Gastroesophageal sphincter (tissue), 4 donors: ENCODE data around the gene TRPC4. TPM values are rescaled to one million over a fixed set of nuclear protein-coding genes. Genes with fewer than 3 reads are reported as not detected.

ENCODE experiments used
- ATAC-seq: fragments of 150-250 bp; one replicate; pipeline ENCODE4 v1.9.1; 2016; ENCODE audit warnings: mild to moderate bottlenecking, moderate library complexity
- H3K27ac ChIP-seq, 4 donors: fragments of 200-600 bp; sonication (generic) in 3 of 4; 1 replicate in 3 of 4; 2 replicates in 1 of 4; pipeline ENCODE4 v1.5.1; 2016 to 2019
- H3K27me3 ChIP-seq: fragments of 200-600 bp; sonication (generic); one replicate; pipeline ENCODE4 v1.5.1; 2019
- H3K36me3 ChIP-seq, 2 donors: fragments of 200-600 bp; sonication (generic); one replicate each; pipeline ENCODE4 v1.5.1; 2019; ENCODE audit warnings: control low read depth in 1 of 2
- H3K4me1 ChIP-seq, 3 donors: fragments of 200-600 bp; sonication (generic); 1 replicate in 2 of 3; 2 replicates in 1 of 3; pipeline ENCODE4 v1.5.1; 2016 to 2019; ENCODE audit warnings: control low read depth in 2 of 3
- H3K4me3 ChIP-seq, 2 donors: fragments of 200-600 bp; sonication (generic); one replicate each; pipeline ENCODE4 v1.5.1; 2019; ENCODE audit warnings: mild to moderate bottlenecking in 1 of 2, moderate library complexity in 1 of 2
- H3K9me3 ChIP-seq, 3 donors: fragments of 200-600 bp; sonication (generic); one replicate each; pipeline ENCODE4 v1.5.1; 2017 to 2019; ENCODE audit warnings: control low read depth in 2 of 3
- EP300 ChIP-seq: sonication (generic); formaldehyde crosslinking; IDR thresholded peaks from one replicate; pipeline ENCODE4 v1.6.1; 2017; ENCODE audit warnings: antibody characterized with exemption, mild to moderate bottlenecking
- POLR2A ChIP-seq, 2 donors: fragments of 450-650 bp; IDR thresholded peaks; one replicate each; pipeline ENCODE4 v1.6.1; 2017; ENCODE audit warnings: antibody characterized with exemption in 2 of 2, mild to moderate bottlenecking in 2 of 2, moderate library complexity in 1 of 2
- POLR2AphosphoS5 ChIP-seq: sonication (generic); formaldehyde crosslinking; IDR thresholded peaks from one replicate; pipeline ENCODE4 v1.6.1; 2017; ENCODE audit warnings: antibody characterized with exemption
- WGBS, 2 donors: methylation state at CpG; one replicate each; pipeline ENCODE4 v1.1.5; 2018; ENCODE audit warnings: low coverage in 1 of 2; 5-methylcytosine and 5-hydroxymethylcytosine counted together
- total RNA-seq, 4 donors: library from RNA; depleted of rRNA; stranded (reverse); fragments of >200 nt; gene quantifications; one replicate each; pipeline ENCODE4 v1.1.0, GENCODE V29; 2016
- TF ChIP-seq, protein P1 (sequence below), 4 experiments: fragments of 200-600 bp in 2 of 4; fragments of 450-650 bp in 2 of 4; sonication (generic) in 1 of 4; IDR thresholded peaks; one replicate each; pipeline ENCODE4 v1.5.1; 2017 to 2019; ENCODE audit warnings: antibody characterized with exemption in 4 of 4, mild to moderate bottlenecking in 2 of 4, moderate library complexity in 2 of 4

Gene TRPC4
- total RNA-seq, 4 donors from 2014 or later = 0.31 to 1.1 (median 0.87) TPM; not detected in 1

DNA sequence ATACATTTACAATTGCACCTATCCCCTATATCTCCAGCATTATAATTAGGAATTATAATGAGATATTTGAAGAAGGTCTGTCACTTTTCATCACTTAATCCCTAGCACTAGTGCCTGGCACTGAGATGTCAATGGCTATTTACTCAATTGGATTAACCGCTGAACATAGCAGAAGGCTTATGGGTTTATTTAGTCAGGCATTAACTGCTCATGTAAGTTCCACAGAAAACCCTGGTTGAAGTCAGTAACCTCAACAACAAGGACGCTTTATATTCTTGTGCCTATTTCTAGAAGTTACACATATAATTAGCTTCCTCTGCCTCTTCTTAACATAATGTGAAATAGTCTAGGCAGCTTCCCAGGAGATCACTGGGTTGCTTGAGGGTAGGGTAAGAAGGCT lies 163.5 kb downstream of the TRPC4 start:
- WGBS, 2 donors = 88 to 90% methylated on average over 2 of the region's 2 CpGs
- Histone ChIP-seq H3K27ac (no peak overlapping the region), H3K27me3 (no peaks in the 10 kb centered on the region), H3K4me1 (no peaks in the 10 kb centered on the region), H3K9me3 (no peaks in the 10 kb centered on the region), H3K36me3 (no peaks in the 10 kb centered on the region), H3K4me3 (no peak overlapping the region)
- ATAC-seq = no peak
- TF ChIP-seq EP300 = no peak
- no peak for TF ChIP-seq POLR2AphosphoS5
- TF ChIP-seq, protein P1, sequence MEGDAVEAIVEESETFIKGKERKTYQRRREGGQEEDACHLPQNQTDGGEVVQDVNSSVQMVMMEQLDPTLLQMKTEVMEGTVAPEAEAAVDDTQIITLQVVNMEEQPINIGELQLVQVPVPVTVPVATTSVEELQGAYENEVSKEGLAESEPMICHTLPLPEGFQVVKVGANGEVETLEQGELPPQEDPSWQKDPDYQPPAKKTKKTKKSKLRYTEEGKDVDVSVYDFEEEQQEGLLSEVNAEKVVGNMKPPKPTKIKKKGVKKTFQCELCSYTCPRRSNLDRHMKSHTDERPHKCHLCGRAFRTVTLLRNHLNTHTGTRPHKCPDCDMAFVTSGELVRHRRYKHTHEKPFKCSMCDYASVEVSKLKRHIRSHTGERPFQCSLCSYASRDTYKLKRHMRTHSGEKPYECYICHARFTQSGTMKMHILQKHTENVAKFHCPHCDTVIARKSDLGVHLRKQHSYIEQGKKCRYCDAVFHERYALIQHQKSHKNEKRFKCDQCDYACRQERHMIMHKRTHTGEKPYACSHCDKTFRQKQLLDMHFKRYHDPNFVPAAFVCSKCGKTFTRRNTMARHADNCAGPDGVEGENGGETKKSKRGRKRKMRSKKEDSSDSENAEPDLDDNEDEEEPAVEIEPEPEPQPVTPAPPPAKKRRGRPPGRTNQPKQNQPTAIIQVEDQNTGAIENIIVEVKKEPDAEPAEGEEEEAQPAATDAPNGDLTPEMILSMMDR (IDR thresholded peaks at IDR 0.05) = no peak
- no peak for TF ChIP-seq POLR2A (IDR thresholded peaks at IDR 0.05)

DNA sequence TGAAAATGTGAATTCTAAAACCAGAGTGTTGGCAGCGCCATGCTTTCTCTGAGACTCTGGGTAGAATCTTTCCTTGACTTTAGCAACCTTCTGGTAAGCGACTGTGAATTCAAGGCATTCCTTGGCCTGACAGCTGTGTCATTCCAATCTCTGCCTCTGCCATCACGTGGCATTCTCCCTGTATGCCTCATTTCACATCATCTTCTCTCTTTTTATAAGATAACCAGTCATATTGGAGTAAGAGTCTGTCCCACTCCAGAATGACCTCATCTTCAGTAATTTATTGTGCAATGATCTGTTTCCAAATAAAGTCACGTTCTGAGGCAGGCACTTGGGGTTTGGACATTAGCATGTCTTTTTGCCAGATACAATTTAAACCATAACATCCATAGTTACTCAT lies 167.6 kb downstream of the TRPC4 start:
- TF ChIP-seq POLR2AphosphoS5 (no peak), POLR2A (IDR thresholded peaks at IDR 0.05) (no peak), EP300 (no peak)
- TF ChIP-seq, protein P1 (IDR thresholded peaks at IDR 0.05) = no peak
- WGBS, 2 donors = 47 to 81% methylated on average over 3 to 4 of the region's 4 CpGs
- no peaks in the 10 kb centered on the region for H3K27me3 ChIP-seq
- H3K4me1 ChIP-seq = no peaks in the 10 kb centered on the region
- H3K27ac ChIP-seq = no peak overlapping the region
- ATAC-seq = no peak
- no peaks in the 10 kb centered on the region for H3K9me3 ChIP-seq
- H3K4me3 ChIP-seq = no peak overlapping the region
- H3K36me3 ChIP-seq = no peaks in the 10 kb centered on the region

DNA sequence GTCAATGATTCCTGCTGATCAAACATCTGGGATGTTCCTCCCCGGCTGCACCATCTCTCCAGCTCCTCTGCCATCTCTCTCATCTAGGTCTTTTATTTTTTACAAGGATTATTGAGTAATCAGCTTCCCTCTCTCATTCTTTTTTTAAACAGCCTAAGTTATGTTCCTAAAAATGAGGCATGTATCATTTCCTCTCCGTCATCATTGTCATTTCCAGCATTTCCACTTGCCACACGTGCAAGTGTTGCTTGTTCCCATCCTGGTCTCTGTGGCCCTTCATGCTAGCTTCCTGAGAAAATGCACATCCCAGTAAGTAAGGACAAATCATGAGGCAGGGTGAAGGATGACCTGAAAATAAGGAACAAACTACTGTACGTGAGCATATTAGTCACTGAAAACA lies 168.3 kb downstream of the TRPC4 start:
- TF ChIP-seq, protein P1 (IDR thresholded peaks at IDR 0.05) = no peak
- no peak for TF ChIP-seq EP300
- no peak for TF ChIP-seq POLR2A (IDR thresholded peaks at IDR 0.05)
- TF ChIP-seq POLR2AphosphoS5 = no peak
- H3K27me3 ChIP-seq = no peaks in the 10 kb centered on the region
- H3K4me1 ChIP-seq = no peaks in the 10 kb centered on the region
- no peak for ATAC-seq
- no peak overlapping the region for H3K4me3 ChIP-seq
- WGBS, 2 donors = 63 to 89% methylated on average over 2 to 4 of the region's 4 CpGs
- no peaks in the 10 kb centered on the region for H3K36me3 ChIP-seq
- H3K27ac ChIP-seq = no peak overlapping the region
- no peaks in the 10 kb centered on the region for H3K9me3 ChIP-seq

DNA sequence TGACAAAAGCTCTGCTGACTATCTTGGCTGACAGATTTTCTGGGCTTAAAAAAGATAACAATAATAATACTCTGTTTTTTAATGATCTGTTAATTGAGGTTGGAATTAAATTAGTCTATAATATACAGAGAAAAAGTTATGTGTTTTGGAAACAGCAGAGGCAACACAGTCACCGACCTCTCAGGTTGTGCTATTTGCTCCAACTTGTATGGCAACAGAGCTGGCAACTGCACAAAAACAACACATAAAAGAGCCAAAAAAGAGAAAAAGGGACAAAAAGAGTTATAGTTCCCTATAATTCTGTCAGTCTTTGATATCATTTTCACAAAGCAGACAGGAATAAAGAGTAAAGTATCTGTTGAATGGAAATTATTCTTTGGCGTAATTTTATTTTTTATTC lies 168.7 kb downstream of the TRPC4 start:
- TF ChIP-seq EP300 = no peak
- no peak for TF ChIP-seq POLR2A (IDR thresholded peaks at IDR 0.05)
- TF ChIP-seq, protein P1 (IDR thresholded peaks at IDR 0.05) = no peak
- TF ChIP-seq POLR2AphosphoS5 = no peak
- 71 to 73% methylated on average over 2 of the region's 2 CpGs for WGBS, 2 donors
- no peaks in the 10 kb centered on the region for H3K27me3 ChIP-seq
- no peak overlapping the region for H3K4me3 ChIP-seq
- H3K9me3 ChIP-seq = no peaks in the 10 kb centered on the region
- no peak overlapping the region for H3K27ac ChIP-seq
- H3K36me3 ChIP-seq = no peaks in the 10 kb centered on the region
- no peak for ATAC-seq
- H3K4me1 ChIP-seq = no peaks in the 10 kb centered on the region

DNA sequence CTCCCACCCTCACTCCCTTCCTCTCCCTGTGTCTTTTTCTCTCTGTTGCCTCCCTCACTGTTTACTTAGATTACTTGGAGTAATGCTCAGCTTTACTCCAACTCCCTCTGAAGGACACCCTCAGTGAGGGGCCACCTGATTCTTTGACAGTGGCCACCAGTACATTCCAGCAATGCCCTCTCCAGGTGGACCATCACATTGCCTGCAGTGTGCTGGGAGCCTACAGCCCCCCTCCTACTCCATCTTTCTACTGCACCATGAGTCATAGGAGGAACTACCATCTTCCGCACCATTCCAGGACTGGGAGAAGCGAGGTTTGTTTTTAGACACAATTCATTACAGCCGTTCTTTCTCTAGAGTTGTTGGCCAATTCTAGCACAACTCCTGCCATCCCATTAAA lies 174.4 kb downstream of the TRPC4 start:
- TF ChIP-seq, protein P1 (IDR thresholded peaks at IDR 0.05) = no peak
- TF ChIP-seq POLR2A (IDR thresholded peaks at IDR 0.05) (no peak), POLR2AphosphoS5 (no peak), EP300 (no peak)
- H3K36me3 ChIP-seq = no peaks in the 10 kb centered on the region
- 94 to 100% methylated on average over 3 of the region's 3 CpGs for WGBS, 2 donors
- no peak overlapping the region for H3K4me3 ChIP-seq
- ATAC-seq = no peak
- H3K27me3 ChIP-seq = no peaks in the 10 kb centered on the region
- no peak overlapping the region for H3K27ac ChIP-seq
- no peaks in the 10 kb centered on the region for H3K4me1 ChIP-seq
- H3K9me3 ChIP-seq = no peaks in the 10 kb centered on the region
